ENCODE results near the gene PET100. TPM values are rescaled to one million over a fixed set of nuclear protein-coding genes. Genes with fewer than 3 reads are reported as not detected.

The PET100 gene
- total and polyA plus RNA-seq, 4 donors = 67.6 to 96.4 (median 88.4) TPM

- Histone ChIP-seq H3K4me1 (ENCODE audit: control insufficient read depth in 1 of 2, insufficient read depth in 2 of 2, low read length in 2 of 2) (no peaks in the 10 kb centered on the region), H3K9me3 (ENCODE audit: control insufficient read depth, low read length) (no peaks in the 10 kb centered on the region), H3K27me3 (ENCODE audit: control insufficient read depth in 1 of 2, insufficient read depth in 2 of 2, low read length in 1 of 2) (no peaks in the 10 kb centered on the region), H3K4me3 (ENCODE audit: low read length in 2 of 2) (no peak overlapping the region), H3K36me3 (ENCODE audit: control insufficient read depth in 1 of 2, insufficient read depth in 2 of 2, low read length in 1 of 2) (no peaks in the 10 kb centered on the region), H3K27ac (ENCODE audit: low read depth in 1 of 2, low read length in 2 of 2) (no peak overlapping the region)
- ATAC-seq (ENCODE audit: low FRiP score) = no peak
- DNase-seq = no peak
- intact Hi-C loops (cut with DNase I) = no loop called here
These were observed 28.9 kb upstream of the PET100 start for GRCh38 chr19:7600721-7601120.

DNA sequence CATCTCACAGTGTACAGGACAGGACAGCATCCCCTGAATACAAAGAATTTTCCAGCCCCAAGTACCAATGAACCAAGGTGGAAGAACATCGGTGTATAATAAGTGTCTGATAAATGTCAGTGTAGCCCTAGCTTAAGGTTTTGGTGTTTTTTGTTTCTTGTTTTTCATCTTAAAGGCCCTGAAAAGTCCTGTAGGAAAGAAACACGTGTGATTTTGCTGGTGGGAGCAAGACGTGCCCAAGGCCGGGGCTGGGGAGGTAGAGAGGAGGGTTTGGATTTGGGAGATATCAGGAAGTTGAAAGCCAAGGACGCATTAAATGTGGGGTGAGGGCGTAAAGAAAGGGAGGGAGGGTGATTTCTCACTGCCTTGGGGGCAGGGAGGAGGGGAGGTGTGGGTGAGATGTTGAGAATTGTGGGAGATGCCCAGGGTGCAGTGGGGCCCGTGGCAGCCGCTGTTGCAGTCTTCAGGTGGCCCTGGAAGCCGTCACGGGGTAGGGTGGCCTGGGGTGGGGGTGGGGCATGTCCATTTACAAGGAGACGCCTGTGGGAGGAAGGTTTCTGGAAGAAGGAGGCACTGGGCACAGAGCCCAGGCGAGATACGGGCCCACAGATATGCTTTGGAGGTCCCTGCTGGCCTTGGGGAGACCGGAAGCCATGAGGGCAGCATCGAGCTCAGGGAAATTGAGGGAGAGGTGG, 27.2 kb upstream of the PET100 start:
- no peak for ATAC-seq (ENCODE audit: low FRiP score)
- Histone ChIP-seq H3K36me3 (ENCODE audit: control insufficient read depth in 1 of 2, insufficient read depth in 2 of 2, low read length in 1 of 2) (no peaks in the 10 kb centered on the region), H3K27me3 (ENCODE audit: control insufficient read depth in 1 of 2, insufficient read depth in 2 of 2, low read length in 1 of 2) (no peaks in the 10 kb centered on the region), H3K4me1 (ENCODE audit: control insufficient read depth in 1 of 2, insufficient read depth in 2 of 2, low read length in 2 of 2) (no peaks in the 10 kb centered on the region), H3K4me3 (ENCODE audit: low read length in 2 of 2) (no peak overlapping the region), H3K27ac (ENCODE audit: low read depth in 1 of 2, low read length in 2 of 2) (no peak overlapping the region), H3K9me3 (ENCODE audit: control insufficient read depth, low read length) (no peaks in the 10 kb centered on the region)
- intact Hi-C loops (cut with DNase I) = no loop called here
- DNase-seq = no peak
- 39 to 43% methylated on average over 12 to 15 of the region's 15 CpGs for WGBS, 2 donors

DNA sequence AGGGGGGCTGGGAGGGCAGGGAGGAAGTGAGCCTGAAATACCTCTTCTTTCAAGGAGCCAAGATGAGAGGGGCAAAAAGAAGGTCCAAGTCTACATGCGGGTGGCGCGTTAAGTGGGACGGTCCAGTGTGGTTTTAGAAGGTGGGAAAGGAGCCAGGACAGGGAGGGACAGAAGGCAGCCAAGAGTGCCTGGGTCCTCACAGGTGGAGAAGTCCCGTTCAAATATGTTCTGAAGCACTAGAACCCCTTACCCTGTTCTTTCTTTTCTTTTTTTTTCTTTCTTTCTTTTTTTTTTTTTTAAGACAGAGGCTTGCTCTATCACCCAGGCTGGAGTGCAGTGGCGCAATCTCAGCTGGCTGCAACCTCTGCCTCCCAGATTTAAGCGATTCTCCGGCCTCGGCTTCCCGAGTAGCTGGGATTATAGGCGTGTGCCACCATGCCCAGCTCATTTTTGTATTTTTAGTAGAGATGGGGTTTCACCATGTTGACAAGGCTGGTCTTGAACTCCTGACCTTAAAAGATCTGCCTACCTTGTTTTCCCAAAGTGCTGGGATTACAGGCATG, 26.6 kb upstream of the PET100 start:
- no peak for ATAC-seq (ENCODE audit: low FRiP score)
- WGBS, 2 donors = 72 to 77% methylated on average over 11 of the region's 11 CpGs
- no peak overlapping the region for H3K4me3 ChIP-seq (ENCODE audit: low read length in 2 of 2)
- no peak for DNase-seq
- no peaks in the 10 kb centered on the region for H3K36me3 ChIP-seq (ENCODE audit: control insufficient read depth in 1 of 2, insufficient read depth in 2 of 2, low read length in 1 of 2)
- H3K9me3 ChIP-seq (ENCODE audit: control insufficient read depth, low read length) = no peaks in the 10 kb centered on the region
- intact Hi-C loops (cut with DNase I) = no loop called here
- no peaks in the 10 kb centered on the region for H3K27me3 ChIP-seq (ENCODE audit: control insufficient read depth in 1 of 2, insufficient read depth in 2 of 2, low read length in 1 of 2)
- H3K4me1 ChIP-seq (ENCODE audit: control insufficient read depth in 1 of 2, insufficient read depth in 2 of 2, low read length in 2 of 2) = no peaks in the 10 kb centered on the region
- H3K27ac ChIP-seq (ENCODE audit: low read depth in 1 of 2, low read length in 2 of 2) = no peak overlapping the region

GRCh38 chr19:7603919-7604318, 25.7 kb upstream of the PET100 start:
- intact Hi-C loops (cut with DNase I) = no loop called here
- WGBS, 2 donors = 65 to 76% methylated on average over 9 of the region's 9 CpGs
- no peak for ATAC-seq (ENCODE audit: low FRiP score)

GRCh38 chr19:7605490-7606222, 23.9 kb upstream of the PET100 start:
- no peak overlapping the region for H3K27ac ChIP-seq (ENCODE audit: low read depth in 1 of 2, low read length in 2 of 2)
- H3K9me3 ChIP-seq (ENCODE audit: control insufficient read depth, low read length) = no peaks in the 10 kb centered on the region
- no peaks in the 10 kb centered on the region for H3K36me3 ChIP-seq (ENCODE audit: control insufficient read depth in 1 of 2, insufficient read depth in 2 of 2, low read length in 1 of 2)
- 60 to 66% methylated on average over 14 of the region's 14 CpGs for WGBS, 2 donors
- no peak for DNase-seq
- intact Hi-C loops (cut with DNase I) = no loop called here
- no peak overlapping the region for H3K4me3 ChIP-seq (ENCODE audit: low read length in 2 of 2)
- H3K4me1 ChIP-seq (ENCODE audit: control insufficient read depth in 1 of 2, insufficient read depth in 2 of 2, low read length in 2 of 2) = no peaks in the 10 kb centered on the region
- H3K27me3 ChIP-seq (ENCODE audit: control insufficient read depth in 1 of 2, insufficient read depth in 2 of 2, low read length in 1 of 2) = no peaks in the 10 kb centered on the region
- ATAC-seq (ENCODE audit: low FRiP score) = no peak

More at GRCh38 chr19:7603919-7604318, 25.7 kb upstream of the PET100 start:
- no peak for DNase-seq
- Histone ChIP-seq H3K36me3 (ENCODE audit: control insufficient read depth in 1 of 2, insufficient read depth in 2 of 2, low read length in 1 of 2) (no peaks in the 10 kb centered on the region), H3K27ac (ENCODE audit: low read depth in 1 of 2, low read length in 2 of 2) (no peak overlapping the region), H3K9me3 (ENCODE audit: control insufficient read depth, low read length) (no peaks in the 10 kb centered on the region), H3K4me3 (ENCODE audit: low read length in 2 of 2) (no peak overlapping the region), H3K27me3 (ENCODE audit: control insufficient read depth in 1 of 2, insufficient read depth in 2 of 2, low read length in 1 of 2) (no peaks in the 10 kb centered on the region), H3K4me1 (ENCODE audit: control insufficient read depth in 1 of 2, insufficient read depth in 2 of 2, low read length in 2 of 2) (no peaks in the 10 kb centered on the region)

DNA sequence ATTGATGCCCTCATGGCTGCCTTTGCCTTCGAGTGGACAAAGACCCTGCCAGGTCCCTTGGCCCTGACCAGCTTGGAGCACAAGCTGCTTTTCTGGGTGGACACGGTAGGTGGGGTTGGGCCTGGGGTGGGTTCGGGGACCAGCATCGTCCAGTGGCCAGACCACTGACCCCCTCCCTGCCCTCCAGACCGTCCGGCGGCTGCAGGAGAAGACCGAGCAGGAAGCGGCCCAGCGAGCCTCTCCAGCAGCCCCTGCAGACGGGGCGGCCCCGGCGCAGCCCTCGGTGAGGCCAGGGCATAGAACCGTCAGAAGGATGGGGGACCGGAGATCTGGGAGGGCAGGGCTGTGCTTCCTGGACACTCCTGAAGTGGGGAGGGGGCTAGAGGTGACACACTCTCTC, 23.3 kb upstream of the PET100 start:
- no peak for ATAC-seq (ENCODE audit: low FRiP score)
- Histone ChIP-seq H3K36me3 (ENCODE audit: control insufficient read depth in 1 of 2, insufficient read depth in 2 of 2, low read length in 1 of 2) (no peaks in the 10 kb centered on the region), H3K27me3 (ENCODE audit: control insufficient read depth in 1 of 2, insufficient read depth in 2 of 2, low read length in 1 of 2) (no peaks in the 10 kb centered on the region), H3K9me3 (ENCODE audit: control insufficient read depth, low read length) (no peaks in the 10 kb centered on the region), H3K27ac (ENCODE audit: low read depth in 1 of 2, low read length in 2 of 2) (no peak overlapping the region), H3K4me1 (ENCODE audit: control insufficient read depth in 1 of 2, insufficient read depth in 2 of 2, low read length in 2 of 2) (no peaks in the 10 kb centered on the region), H3K4me3 (ENCODE audit: low read length in 2 of 2) (no peak overlapping the region)
- DNase-seq = no peak
- WGBS, 2 donors = 78 to 84% methylated on average over 15 to 17 of the region's 17 CpGs
- intact Hi-C loops (cut with DNase I) = no loop called here

- Histone ChIP-seq H3K36me3 (ENCODE audit: control insufficient read depth in 1 of 2, insufficient read depth in 2 of 2, low read length in 1 of 2) (no peaks in the 10 kb centered on the region), H3K27me3 (ENCODE audit: control insufficient read depth in 1 of 2, insufficient read depth in 2 of 2, low read length in 1 of 2) (no peaks in the 10 kb centered on the region), H3K27ac (ENCODE audit: low read depth in 1 of 2, low read length in 2 of 2) (no peak overlapping the region), H3K4me1 (ENCODE audit: control insufficient read depth in 1 of 2, insufficient read depth in 2 of 2, low read length in 2 of 2) (no peaks in the 10 kb centered on the region), H3K4me3 (ENCODE audit: low read length in 2 of 2) (no peak overlapping the region), H3K9me3 (ENCODE audit: control insufficient read depth, low read length) (no peaks in the 10 kb centered on the region)
- 75 to 85% methylated on average over 9 to 10 of the region's 10 CpGs for WGBS, 2 donors
- ATAC-seq (ENCODE audit: low FRiP score) = no peak
- no peak for DNase-seq
- intact Hi-C loops (cut with DNase I) = no loop called here
These were observed 22.2 kb upstream of the PET100 start for GRCh38 chr19:7607212-7607873.

GRCh38 chr19:7607874-7608560, 21.6 kb upstream of the PET100 start:
- Histone ChIP-seq H3K27ac (ENCODE audit: low read depth in 1 of 2, low read length in 2 of 2) (no peak overlapping the region), H3K9me3 (ENCODE audit: control insufficient read depth, low read length) (no peaks in the 10 kb centered on the region), H3K36me3 (ENCODE audit: control insufficient read depth in 1 of 2, insufficient read depth in 2 of 2, low read length in 1 of 2) (no peaks in the 10 kb centered on the region), H3K4me3 (ENCODE audit: low read length in 2 of 2) (no peak overlapping the region), H3K27me3 (ENCODE audit: control insufficient read depth in 1 of 2, insufficient read depth in 2 of 2, low read length in 1 of 2) (no peaks in the 10 kb centered on the region), H3K4me1 (ENCODE audit: control insufficient read depth in 1 of 2, insufficient read depth in 2 of 2, low read length in 2 of 2) (no peaks in the 10 kb centered on the region)
- WGBS, 2 donors = 88% methylated on average over 23 to 25 of the region's 25 CpGs
- intact Hi-C loops (cut with DNase I) = no loop called here
- ATAC-seq (ENCODE audit: low FRiP score) = no peak
- DNase-seq = no peak
